Measurements from ENCODE around the gene RIPOR2.
"Not testable (repeated sequence)": the region's sequence is repeated elsewhere in the genome, so short reads cannot be mapped to it uniquely, and the experiment has no call there.

Gene RIPOR2

GRCh38 chr6:24927277-24927955 is 8.3 kb downstream of the RIPOR2 start:
- in situ Hi-C loops (cut with HindIII; ENCODE audit: low pct_ligation_motif_present, low sequenced_read_pairs) = no loop called here
- no peaks in the 10 kb centered on the region for H3K27me3 ChIP-seq (replicated peaks)
- peak overlapping the region; percentile 66 for H3K27ac ChIP-seq
- no peak for TF ChIP-seq CTCF (IDR thresholded peaks at IDR 0.05; ENCODE audit: low read depth, low read length, missing control alignments)
- H3K36me3 ChIP-seq (replicated peaks) = no peaks in the 10 kb centered on the region
- H3K4me3 ChIP-seq (ENCODE audit: low read depth, low read length) = no peak overlapping the region
- DNase-seq = no peak

GRCh38 chr6:24926647-24927046 is 9.1 kb downstream of the RIPOR2 start:
- H3K4me3 ChIP-seq (ENCODE audit: low read depth, low read length); in situ Hi-C loops (cut with HindIII; ENCODE audit: low pct_ligation_motif_present, low sequenced_read_pairs); H3K27ac ChIP-seq; H3K36me3 ChIP-seq (replicated peaks); DNase-seq; H3K27me3 ChIP-seq (replicated peaks): not testable (repeated sequence)

- no peaks in the 10 kb centered on the region for H3K36me3 ChIP-seq (replicated peaks)
- DNase-seq = no peak
- no peak for TF ChIP-seq CTCF (IDR thresholded peaks at IDR 0.05; ENCODE audit: low read depth, low read length, missing control alignments)
- in situ Hi-C loops (cut with HindIII; ENCODE audit: low pct_ligation_motif_present, low sequenced_read_pairs) = no loop called here
- no peak overlapping the region for H3K4me3 ChIP-seq (ENCODE audit: low read depth, low read length)
- no peaks in the 10 kb centered on the region for H3K27me3 ChIP-seq (replicated peaks)
- no peak overlapping the region for H3K27ac ChIP-seq
Observed at GRCh38 chr6:24926192-24926591, 9.6 kb downstream of the RIPOR2 start.

- no peak overlapping the region for H3K27ac ChIP-seq
- H3K27me3 ChIP-seq (replicated peaks) = no peaks in the 10 kb centered on the region
- no peak overlapping the region for H3K4me3 ChIP-seq (ENCODE audit: low read depth, low read length)
- TF ChIP-seq CTCF (IDR thresholded peaks at IDR 0.05; ENCODE audit: low read depth, low read length, missing control alignments) = no peak
- no peak for DNase-seq
- in situ Hi-C loops (cut with HindIII; ENCODE audit: low pct_ligation_motif_present, low sequenced_read_pairs) = no loop called here
- H3K36me3 ChIP-seq (replicated peaks) = no peaks in the 10 kb centered on the region
Observed at GRCh38 chr6:24925661-24926060, 10.1 kb downstream of the RIPOR2 start.

- H3K27me3 ChIP-seq (replicated peaks) = no peaks in the 10 kb centered on the region
- in situ Hi-C loops (cut with HindIII; ENCODE audit: low pct_ligation_motif_present, low sequenced_read_pairs) = no loop called here
- no peak overlapping the region for H3K4me3 ChIP-seq (ENCODE audit: low read depth, low read length)
- no peak for TF ChIP-seq CTCF (IDR thresholded peaks at IDR 0.05; ENCODE audit: low read depth, low read length, missing control alignments)
- no peak overlapping the region for H3K27ac ChIP-seq
- H3K36me3 ChIP-seq (replicated peaks) = no peaks in the 10 kb centered on the region
- DNase-seq = no peak
Observed at GRCh38 chr6:24924580-24925356, 11.0 kb downstream of the RIPOR2 start.

- no peak for DNase-seq
- in situ Hi-C loops (cut with HindIII; ENCODE audit: low pct_ligation_motif_present, low sequenced_read_pairs) = no loop called here
- Histone ChIP-seq H3K36me3 (replicated peaks) (no peaks in the 10 kb centered on the region), H3K27ac (no peak overlapping the region), H3K4me3 (ENCODE audit: low read depth, low read length) (no peak overlapping the region), H3K27me3 (replicated peaks) (no peaks in the 10 kb centered on the region)
- no peak for TF ChIP-seq CTCF (IDR thresholded peaks at IDR 0.05; ENCODE audit: low read depth, low read length, missing control alignments)
Observed at GRCh38 chr6:24923885-24924401, 11.8 kb downstream of the RIPOR2 start.
